ENCODE results near the gene CASKIN1.
"Not testable (repeated sequence)": the region's sequence is repeated elsewhere in the genome, so short reads cannot be mapped to it uniquely, and the experiment has no call there.

CASKIN1 gene

DNA sequence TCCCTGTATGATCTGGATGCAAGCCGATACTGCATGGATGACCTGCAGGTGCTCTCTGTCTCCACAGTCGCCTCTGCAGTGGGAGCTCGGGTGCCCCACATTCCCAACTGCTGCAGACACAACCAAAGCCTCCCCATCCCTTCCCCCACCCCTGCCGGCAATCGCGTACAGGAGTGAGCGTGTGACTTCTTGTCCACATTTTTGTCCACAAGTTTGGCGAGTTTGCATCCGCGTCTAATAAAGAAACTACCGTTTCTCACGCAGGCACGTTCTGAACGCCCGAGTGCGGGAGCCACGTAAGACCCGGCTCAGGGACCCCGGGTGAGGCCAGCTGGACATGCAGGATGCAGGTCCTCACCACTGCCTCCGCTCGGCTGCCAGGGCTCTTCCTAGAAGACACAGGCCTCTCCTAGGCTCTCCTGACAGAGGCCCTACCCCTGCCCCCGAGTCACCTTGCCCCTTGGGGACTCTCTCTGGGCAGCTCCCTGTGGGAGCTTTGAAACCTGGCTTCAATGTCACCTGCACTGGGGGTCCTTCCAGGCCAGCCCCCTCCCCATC is 66.4 kb downstream of the CASKIN1 start:
- DNase-seq (ENCODE audit: low read depth) = not testable (repeated sequence)

DNA sequence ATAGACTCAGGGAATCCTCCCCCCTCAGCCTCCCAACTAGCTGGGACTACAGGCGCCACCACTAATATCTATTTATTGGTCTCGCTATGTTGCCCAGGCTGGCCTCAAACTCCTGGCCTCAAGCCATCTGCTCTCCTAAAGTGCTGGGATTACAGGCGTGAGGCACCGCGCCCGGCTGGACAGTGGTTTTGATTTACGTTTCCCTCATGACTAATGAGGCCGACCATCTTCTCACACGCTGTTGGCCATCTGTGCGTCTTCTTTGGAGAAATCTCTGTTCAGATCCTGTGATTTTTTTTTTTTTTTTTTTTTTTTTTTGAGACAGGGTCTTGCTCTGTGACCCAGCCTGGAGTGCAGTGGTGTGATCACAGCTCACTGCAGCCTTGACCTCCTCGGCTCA is 67.2 kb downstream of the CASKIN1 start:
- not testable (repeated sequence) for DNase-seq (ENCODE audit: low read depth)

DNA sequence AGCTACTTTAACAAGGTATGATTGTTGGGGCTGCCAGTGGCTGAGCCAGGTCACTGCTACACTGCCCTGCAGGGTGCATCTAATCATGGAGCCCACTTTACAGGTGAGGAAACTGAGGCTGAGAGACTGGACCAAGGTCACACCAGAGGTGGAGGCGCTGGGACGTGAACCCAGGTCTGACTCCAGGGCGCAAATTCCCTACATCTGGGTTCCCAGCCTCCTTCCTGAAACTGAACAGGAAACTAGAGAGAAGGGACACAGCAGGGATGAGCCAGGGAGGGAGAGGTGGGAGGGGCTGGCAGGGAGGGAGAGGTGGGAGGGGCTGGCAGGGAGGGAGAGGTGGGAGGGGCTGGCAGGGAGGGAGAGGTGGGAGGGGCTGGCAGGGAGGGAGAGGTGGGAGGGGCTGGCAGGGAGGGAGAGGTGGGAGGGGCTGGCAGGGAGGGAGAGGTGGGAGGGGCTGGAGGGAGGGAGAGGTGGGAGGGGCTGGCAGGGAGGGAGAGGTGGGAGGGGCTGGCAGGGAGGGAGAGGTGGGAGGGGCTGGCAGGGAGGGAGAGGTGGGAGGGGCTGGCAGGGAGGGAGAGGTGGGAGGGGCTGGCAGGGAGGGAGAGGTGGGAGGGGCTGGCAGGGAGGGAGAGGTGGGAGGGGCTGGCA is 68.7 kb downstream of the CASKIN1 start:
- not testable (repeated sequence) for DNase-seq (ENCODE audit: low read depth)
